Suprapubic skin (tissue), 4 donors: Measurements from ENCODE around the gene IRS2. TPM values are rescaled to one million over a fixed set of nuclear protein-coding genes. Genes with fewer than 3 reads are reported as not detected.

ENCODE experiments used
- DNase-seq, 2 donors: peaks; one replicate each; pipeline ENCODE4 v3.0.0-alpha.2; 2019; ENCODE audit warnings: low spot score in 2 of 2
- H3K27ac ChIP-seq: fragments of 200-600 bp; sonication (generic); one replicate; pipeline ENCODE4 v1.5.1; 2019
- H3K27me3 ChIP-seq: fragments of 200-600 bp; sonication (generic); one replicate; pipeline ENCODE4 v1.5.1; 2019
- H3K36me3 ChIP-seq: fragments of 200-600 bp; sonication (generic); one replicate; pipeline ENCODE4 v1.5.1; 2019
- H3K4me1 ChIP-seq: fragments of 200-600 bp; sonication (generic); one replicate; pipeline ENCODE4 v1.5.1; 2019
- H3K4me3 ChIP-seq: fragments of 200-600 bp; sonication (generic); one replicate; pipeline ENCODE4 v1.5.1; 2019; ENCODE audit warnings: mild to moderate bottlenecking
- H3K9me3 ChIP-seq: fragments of 200-600 bp; sonication (generic); one replicate; pipeline ENCODE4 v1.5.1; 2019
- EP300 ChIP-seq: sonication (generic); formaldehyde crosslinking; IDR thresholded peaks from one replicate; pipeline ENCODE4 v1.6.1; 2017; ENCODE audit warnings: antibody characterized with exemption
- POLR2A ChIP-seq, 2 donors: fragments of 450-650 bp; IDR thresholded peaks; one replicate each; pipeline ENCODE4 v1.6.1; 2017; ENCODE audit warnings: antibody characterized with exemption in 2 of 2, mild to moderate bottlenecking in 2 of 2, moderate library complexity in 2 of 2
- POLR2AphosphoS5 ChIP-seq, 3 donors: sonication (generic); formaldehyde crosslinking; IDR thresholded peaks; one replicate each; pipeline ENCODE4 v1.6.1; 2017; ENCODE audit warnings: antibody characterized with exemption in 3 of 3
- WGBS: methylation state at CpG from one replicate; pipeline ENCODE4 v1.1.5; 2018; 5-methylcytosine and 5-hydroxymethylcytosine counted together
- total RNA-seq, 4 donors: library from RNA; depleted of rRNA; stranded (reverse); fragments of >200 nt; gene quantifications; one replicate each; pipeline ENCODE4 v1.1.0, GENCODE V29; 2016
- TF ChIP-seq, protein P1 (sequence below), 2 donors: fragments of 200-600 bp in 1 of 2; fragments of 450-650 bp in 1 of 2; sonication (generic) in 1 of 2; IDR thresholded peaks; one replicate each; pipeline ENCODE4 v1.5.1; 2016 to 2019; ENCODE audit warnings: antibody characterized with exemption in 2 of 2, mild to moderate bottlenecking in 1 of 2, moderate library complexity in 1 of 2

The IRS2 gene
- total RNA-seq, 4 donors from 2014 or later = 41.1 to 62.5 (median 51.8) TPM

DNA sequence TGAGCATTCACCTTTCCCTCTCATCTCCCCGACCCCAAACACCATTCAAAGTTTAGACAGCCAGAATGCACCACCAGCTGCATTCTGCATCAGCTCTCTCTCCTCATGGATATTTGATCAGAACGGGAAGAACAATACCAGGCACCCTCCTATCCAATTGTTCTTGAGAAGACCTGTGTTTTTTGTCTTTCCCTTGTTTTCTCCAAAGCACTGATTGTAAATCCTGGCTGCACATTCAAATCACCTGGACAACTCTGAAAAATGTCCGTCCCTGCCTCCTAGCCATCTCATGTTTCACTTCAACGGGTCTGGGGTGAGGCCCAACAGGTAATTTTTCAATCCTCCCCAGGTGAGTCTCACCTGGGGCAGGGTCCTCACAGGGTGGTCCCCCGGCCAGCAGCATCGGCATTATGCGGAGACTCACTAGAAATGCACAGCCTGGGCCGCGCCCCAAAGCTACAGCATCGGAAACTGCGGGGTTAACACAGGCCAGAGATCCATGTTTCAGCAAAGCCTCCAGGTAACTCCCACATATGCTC, 5.5 kb downstream of the IRS2 start:
- peaks cover 69% of the 10 kb centered on the region for H3K4me1 ChIP-seq
- no peaks in the 10 kb centered on the region for H3K9me3 ChIP-seq
- TF ChIP-seq POLR2A (IDR thresholded peaks at IDR 0.05) (no peak), EP300 (no peak), POLR2AphosphoS5 (IDR thresholded peaks at IDR 0.05) (no peak)
- TF ChIP-seq, protein P1, sequence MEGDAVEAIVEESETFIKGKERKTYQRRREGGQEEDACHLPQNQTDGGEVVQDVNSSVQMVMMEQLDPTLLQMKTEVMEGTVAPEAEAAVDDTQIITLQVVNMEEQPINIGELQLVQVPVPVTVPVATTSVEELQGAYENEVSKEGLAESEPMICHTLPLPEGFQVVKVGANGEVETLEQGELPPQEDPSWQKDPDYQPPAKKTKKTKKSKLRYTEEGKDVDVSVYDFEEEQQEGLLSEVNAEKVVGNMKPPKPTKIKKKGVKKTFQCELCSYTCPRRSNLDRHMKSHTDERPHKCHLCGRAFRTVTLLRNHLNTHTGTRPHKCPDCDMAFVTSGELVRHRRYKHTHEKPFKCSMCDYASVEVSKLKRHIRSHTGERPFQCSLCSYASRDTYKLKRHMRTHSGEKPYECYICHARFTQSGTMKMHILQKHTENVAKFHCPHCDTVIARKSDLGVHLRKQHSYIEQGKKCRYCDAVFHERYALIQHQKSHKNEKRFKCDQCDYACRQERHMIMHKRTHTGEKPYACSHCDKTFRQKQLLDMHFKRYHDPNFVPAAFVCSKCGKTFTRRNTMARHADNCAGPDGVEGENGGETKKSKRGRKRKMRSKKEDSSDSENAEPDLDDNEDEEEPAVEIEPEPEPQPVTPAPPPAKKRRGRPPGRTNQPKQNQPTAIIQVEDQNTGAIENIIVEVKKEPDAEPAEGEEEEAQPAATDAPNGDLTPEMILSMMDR (IDR thresholded peaks at IDR 0.05) = no peak
- no peak for DNase-seq
- peak overlapping the region; percentile 2 for H3K27ac ChIP-seq
- no peaks in the 10 kb centered on the region for H3K27me3 ChIP-seq
- WGBS = 44% methylated on average over 11 of the region's 11 CpGs
- H3K4me3 ChIP-seq = peak overlapping the region; percentile 84
- peaks cover 30% of the 10 kb centered on the region for H3K36me3 ChIP-seq

DNA sequence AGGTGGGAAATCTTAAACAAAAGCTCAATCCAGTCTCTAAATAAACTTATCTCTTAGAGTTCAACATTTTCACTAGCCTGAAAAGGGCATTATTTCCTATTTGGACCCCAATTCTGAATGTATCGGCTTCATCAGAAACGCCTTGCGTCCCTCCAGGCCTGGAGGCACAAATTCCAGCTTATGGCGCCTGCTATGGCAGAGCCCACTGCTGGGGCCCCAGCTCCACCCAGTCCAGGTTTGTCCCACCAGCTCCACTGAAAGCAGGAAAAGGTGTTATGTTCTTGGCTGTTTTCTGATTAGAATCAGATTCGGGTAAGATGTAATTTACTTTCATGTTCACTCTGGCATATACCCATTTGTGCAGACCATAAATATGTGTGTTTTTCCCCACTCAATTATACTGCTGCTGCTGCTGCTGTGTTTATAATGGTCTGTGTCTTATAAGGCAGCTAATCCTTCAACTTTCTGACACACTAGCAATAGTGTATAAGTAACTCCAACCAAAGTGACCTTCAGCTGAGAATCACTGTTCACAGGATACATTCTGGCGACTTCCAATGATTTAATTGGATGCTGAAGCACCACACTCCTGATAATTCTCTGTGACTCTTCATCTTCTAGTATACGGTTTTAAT, 6.4 kb downstream of the IRS2 start:
- Histone ChIP-seq H3K4me3 (peak overlapping the region; percentile 84), H3K36me3 (peaks cover 30% of the 10 kb centered on the region), H3K4me1 (peaks cover 69% of the 10 kb centered on the region), H3K9me3 (no peaks in the 10 kb centered on the region), H3K27ac (no peak overlapping the region), H3K27me3 (no peaks in the 10 kb centered on the region)
- no peak for DNase-seq
- 57% methylated on average over 7 of the region's 7 CpGs for WGBS
- TF ChIP-seq, protein P1 (IDR thresholded peaks at IDR 0.05) = no peak
- TF ChIP-seq POLR2A (IDR thresholded peaks at IDR 0.05) = no peak
- no peak for TF ChIP-seq POLR2AphosphoS5 (IDR thresholded peaks at IDR 0.05)
- no peak for TF ChIP-seq EP300

DNA sequence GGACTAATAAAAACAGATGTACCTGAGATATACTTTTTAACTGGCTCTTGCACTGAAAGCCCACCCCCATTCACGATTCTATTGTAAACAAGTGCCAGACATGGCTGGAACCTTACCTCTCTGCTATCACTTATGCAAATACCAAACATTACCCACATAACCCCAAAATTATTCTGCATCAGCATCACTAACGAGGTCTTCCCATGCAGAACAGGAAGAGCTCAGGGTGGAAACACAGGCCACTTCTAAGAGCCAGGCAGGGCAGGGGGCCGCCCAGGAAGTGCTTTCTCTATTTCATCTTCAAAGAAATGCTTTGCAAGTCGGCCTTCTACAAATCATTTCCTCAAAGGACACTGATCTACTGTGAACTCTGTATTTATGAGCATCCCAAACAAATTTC, 7.3 kb downstream of the IRS2 start:
- no peak for DNase-seq

DNA sequence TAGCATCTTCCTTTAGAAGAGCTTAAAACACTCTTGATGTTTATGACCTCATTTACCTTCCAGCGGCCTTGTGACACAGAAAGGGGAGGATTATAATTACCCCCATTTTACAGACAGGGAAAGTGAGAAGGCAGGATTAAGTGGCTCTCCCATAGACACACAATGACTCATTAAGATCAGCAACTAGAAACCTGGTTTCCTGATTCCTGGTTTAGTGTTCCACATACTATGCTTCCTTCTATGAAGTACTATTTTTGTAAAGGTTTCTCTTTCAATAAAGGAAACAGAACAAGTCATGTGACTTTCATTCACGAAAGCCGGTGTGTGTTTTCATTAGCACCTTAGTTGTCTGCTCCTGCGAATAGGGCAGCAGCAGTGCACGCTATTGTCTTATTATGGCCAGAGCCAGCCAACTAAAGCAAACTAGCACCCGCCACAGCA, 8.3 kb downstream of the IRS2 start:
- DNase-seq = no peak
- peaks cover 56% of the 10 kb centered on the region for H3K4me1 ChIP-seq
- H3K4me3 ChIP-seq = peak overlapping the region; percentile 84
- H3K27ac ChIP-seq = no peak overlapping the region
- TF ChIP-seq EP300 (no peak), POLR2AphosphoS5 (IDR thresholded peaks at IDR 0.05) (no peak)
- TF ChIP-seq, protein P1 (IDR thresholded peaks at IDR 0.05) = no peak
- H3K9me3 ChIP-seq = no peaks in the 10 kb centered on the region
- 47% methylated on average over 6 of the region's 6 CpGs for WGBS
- no peaks in the 10 kb centered on the region for H3K27me3 ChIP-seq
- peaks cover 17% of the 10 kb centered on the region for H3K36me3 ChIP-seq

More for the DNA sequence above, 7.3 kb downstream of the IRS2 start:
- Histone ChIP-seq H3K27ac (no peak overlapping the region), H3K36me3 (peaks cover 26% of the 10 kb centered on the region), H3K27me3 (no peaks in the 10 kb centered on the region), H3K9me3 (no peaks in the 10 kb centered on the region), H3K4me1 (peaks cover 66% of the 10 kb centered on the region), H3K4me3 (peak overlapping the region; percentile 84)
- TF ChIP-seq EP300 (no peak), POLR2AphosphoS5 (IDR thresholded peaks at IDR 0.05) (no peak), POLR2A (IDR thresholded peaks at IDR 0.05) (no peak)
- TF ChIP-seq, protein P1 (IDR thresholded peaks at IDR 0.05) = no peak
- 40% methylated on average over 4 of the region's 4 CpGs for WGBS

DNA sequence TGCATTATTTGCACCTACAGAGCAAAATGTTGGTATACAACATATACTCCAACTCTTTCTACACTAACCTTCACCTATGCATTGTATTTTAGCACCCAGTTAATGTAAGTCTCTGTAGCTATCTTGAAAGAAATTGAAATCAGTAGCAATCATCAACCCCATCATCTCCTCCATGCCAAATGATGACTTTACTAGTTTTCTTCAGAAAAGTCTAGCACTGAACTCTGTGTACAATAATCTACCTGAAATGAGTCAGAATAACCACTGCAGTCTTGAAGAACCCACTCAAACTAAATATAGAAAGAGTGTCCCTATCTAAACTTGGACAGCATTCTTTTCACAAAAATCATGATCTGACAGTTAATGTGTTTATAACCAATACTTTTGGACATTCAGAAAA, 9.8 kb downstream of the IRS2 start:
- no peak for DNase-seq
- TF ChIP-seq, protein P1 (IDR thresholded peaks at IDR 0.05) = no peak
- no peak overlapping the region for H3K4me3 ChIP-seq
- peaks cover 46% of the 10 kb centered on the region for H3K4me1 ChIP-seq
- peaks cover 7% of the 10 kb centered on the region for H3K36me3 ChIP-seq
- no peak overlapping the region for H3K27ac ChIP-seq
- no peaks in the 10 kb centered on the region for H3K9me3 ChIP-seq
- no peaks in the 10 kb centered on the region for H3K27me3 ChIP-seq
